WI38 (cell line): Measurements from ENCODE around the gene LHX5.

Experiments used
- H3K4me3 ChIP-seq: 2 replicates; pipeline ENCODE4 v1.5.1; 2011; ENCODE audit warnings: low read depth, mild to moderate bottlenecking, control low read depth, low read length
- TF ChIP-seq, protein P1 (sequence below): IDR thresholded peaks from 2 replicates; pipeline ENCODE4 v1.5.1; 2012; ENCODE audit warnings: low read depth, mild to moderate bottlenecking, control low read depth, low read length

LHX5 gene

DNA sequence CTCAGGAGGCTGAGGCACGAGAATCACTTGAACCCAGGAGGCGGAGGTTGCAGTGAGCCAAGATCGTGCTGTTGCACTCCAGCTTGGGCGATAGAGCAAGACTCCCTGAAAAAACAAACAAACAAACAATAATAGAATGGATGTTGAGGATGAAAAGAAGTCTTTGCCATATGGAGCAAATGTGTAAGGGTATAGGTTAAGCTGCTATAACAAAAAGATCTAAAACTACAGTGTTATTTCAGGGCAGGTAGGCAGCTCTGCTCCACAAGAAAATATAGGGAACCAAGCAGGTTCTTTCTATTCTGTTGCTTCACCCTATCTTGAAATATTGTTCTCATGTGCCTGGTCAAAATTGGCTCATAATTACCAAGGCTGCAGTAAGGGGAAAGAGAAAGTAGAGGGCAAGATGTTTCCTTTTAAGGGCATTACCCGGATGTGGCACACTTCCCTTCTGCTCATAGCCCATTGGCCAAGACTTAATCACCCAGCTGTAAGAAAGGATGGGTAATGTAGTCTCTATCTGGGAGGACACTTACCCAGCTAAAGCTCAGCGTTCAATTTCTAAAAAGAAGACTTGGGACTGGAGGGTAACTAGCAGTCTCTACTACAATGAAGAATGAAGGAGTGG is 26.0 kb downstream of the LHX5 start:
- no peak overlapping the region for H3K4me3 ChIP-seq
- TF ChIP-seq, protein P1, sequence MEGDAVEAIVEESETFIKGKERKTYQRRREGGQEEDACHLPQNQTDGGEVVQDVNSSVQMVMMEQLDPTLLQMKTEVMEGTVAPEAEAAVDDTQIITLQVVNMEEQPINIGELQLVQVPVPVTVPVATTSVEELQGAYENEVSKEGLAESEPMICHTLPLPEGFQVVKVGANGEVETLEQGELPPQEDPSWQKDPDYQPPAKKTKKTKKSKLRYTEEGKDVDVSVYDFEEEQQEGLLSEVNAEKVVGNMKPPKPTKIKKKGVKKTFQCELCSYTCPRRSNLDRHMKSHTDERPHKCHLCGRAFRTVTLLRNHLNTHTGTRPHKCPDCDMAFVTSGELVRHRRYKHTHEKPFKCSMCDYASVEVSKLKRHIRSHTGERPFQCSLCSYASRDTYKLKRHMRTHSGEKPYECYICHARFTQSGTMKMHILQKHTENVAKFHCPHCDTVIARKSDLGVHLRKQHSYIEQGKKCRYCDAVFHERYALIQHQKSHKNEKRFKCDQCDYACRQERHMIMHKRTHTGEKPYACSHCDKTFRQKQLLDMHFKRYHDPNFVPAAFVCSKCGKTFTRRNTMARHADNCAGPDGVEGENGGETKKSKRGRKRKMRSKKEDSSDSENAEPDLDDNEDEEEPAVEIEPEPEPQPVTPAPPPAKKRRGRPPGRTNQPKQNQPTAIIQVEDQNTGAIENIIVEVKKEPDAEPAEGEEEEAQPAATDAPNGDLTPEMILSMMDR = no peak

DNA sequence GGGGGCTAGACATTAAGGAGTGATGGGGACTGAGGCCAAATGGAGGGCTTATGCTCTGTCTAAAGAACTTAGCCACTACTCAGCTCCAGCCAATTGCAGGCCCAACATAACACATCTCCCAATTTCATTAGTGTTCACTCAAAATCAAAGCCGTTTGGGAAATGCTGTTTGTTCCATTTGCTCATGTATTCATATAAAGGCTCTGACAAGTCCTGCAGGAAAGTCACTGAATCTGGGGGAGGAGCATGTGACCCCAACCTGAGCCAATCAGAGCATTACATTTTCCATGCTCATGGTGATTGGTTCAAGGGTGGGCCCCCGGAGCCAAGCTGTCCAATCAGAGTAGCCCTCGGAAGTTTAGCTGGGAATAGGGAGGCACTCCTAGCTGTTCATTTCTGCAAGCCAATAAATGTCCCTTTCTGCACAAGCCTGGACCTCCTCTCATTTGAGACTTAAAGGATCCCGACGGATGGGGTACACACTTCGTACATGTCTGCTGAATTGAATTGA is 28.6 kb downstream of the LHX5 start:
- TF ChIP-seq, protein P1 = no peak
- no peak overlapping the region for H3K4me3 ChIP-seq

GRCh38 chr12:113440947-113441782 is 30.5 kb downstream of the LHX5 start:
- H3K4me3 ChIP-seq = no peak overlapping the region
- TF ChIP-seq, protein P1 = no peak

- TF ChIP-seq, protein P1 = no peak
- no peak overlapping the region for H3K4me3 ChIP-seq
Observed at GRCh38 chr12:113440336-113440735, 31.3 kb downstream of the LHX5 start.

GRCh38 chr12:113439606-113440030 is 32.1 kb downstream of the LHX5 start:
- H3K4me3 ChIP-seq = no peak overlapping the region
- TF ChIP-seq, protein P1 = peak; percentile 69

DNA sequence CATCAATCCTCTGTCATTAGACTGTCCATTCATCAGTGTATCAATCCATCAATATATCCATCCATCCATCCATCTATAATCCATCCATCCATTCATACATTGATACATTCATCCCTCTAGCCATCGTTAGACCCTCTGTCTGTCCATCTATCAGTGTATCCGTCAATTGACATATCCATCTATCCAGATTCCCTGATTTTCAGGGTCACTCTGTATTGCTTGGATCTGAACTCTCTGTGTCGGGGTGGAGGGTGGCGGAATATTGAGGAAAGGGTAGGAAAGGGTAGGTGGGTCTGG is 32.4 kb downstream of the LHX5 start:
- H3K4me3 ChIP-seq = no peak overlapping the region
- TF ChIP-seq, protein P1 = no peak
